ENCODE results near the gene PLTP.

DNA sequence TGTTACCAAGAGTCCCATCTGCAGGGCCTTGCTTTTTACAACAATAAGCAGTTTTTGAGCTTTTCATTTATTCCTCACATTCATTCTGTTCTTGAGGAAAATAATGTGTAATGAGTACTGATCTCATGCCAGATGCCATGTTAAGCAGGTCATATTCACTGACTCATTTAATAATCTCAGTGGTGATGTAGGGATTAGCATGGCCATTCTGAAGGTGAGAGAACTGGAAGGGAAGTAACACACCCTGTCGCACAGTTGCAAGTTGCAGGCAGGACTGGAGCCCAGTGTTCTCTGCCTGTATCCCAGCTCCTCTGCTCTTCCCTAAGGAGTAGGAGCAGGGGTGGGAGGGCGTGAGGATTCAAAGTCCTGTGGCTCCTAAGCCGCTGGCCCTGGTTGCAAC is 28.1 kb upstream of the PLTP start:
- TF ChIP-seq POLR2A (IDR thresholded peaks at IDR 0.05; ENCODE audit: low read depth, low read length) (no peak), POLR2AphosphoS5 (IDR thresholded peaks at IDR 0.05; ENCODE audit: low read depth, low read length) (no peak), TAF1 (IDR thresholded peaks at IDR 0.05; ENCODE audit: borderline replicate concordance, low read depth, low read length) (no peak)
